ENCODE measurements around the gene KBTBD8. TPM values are rescaled to one million over a fixed set of nuclear protein-coding genes. Genes with fewer than 3 reads are reported as not detected.

Gene KBTBD8
- total and polyA plus RNA-seq, 2 of the 13 experiments (the other 11 are each of a cell fraction or from before 2014, with no cell fraction given), result 1.1 to 7.6 TPM

DNA sequence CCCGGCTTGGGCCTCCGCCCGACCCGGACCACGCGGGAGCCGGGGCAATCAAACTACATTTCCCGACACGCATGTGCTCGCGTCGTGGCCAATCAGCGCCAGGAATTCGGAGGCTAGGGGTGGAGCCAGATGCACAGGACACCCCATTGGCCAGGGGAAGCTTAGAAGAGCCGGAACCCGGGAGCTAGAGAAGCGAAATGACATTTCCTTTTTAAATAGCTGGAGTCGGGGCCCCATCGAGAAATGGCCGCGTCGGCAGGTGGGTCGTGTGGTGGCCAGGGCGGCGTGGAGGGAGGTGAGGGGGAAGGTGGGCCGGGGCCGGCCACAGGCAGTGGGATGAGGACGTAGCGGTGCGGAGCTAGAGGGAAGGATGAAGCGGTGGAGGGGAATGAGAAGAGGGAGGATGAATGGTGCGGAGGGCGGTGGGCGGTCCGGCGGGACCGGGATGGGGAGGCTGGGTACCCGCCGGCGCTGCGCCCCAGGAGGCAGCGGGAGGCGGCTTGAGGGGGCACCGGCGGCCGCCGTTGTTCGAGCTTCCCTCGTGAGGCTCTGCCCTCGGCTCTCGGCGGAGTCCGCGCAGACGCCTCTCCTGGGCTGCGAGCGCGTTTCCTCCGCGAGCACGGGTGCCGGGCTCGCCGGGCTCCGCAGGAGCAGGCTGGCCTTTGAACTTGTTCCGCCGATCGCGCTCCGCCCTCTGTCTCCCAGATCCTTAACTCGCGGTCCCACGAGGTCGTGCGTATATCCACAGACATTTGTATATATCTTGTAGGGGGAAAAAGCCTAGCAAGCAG is at the start of gene KBTBD8 (continued):
- TF ChIP-seq, protein P1, sequence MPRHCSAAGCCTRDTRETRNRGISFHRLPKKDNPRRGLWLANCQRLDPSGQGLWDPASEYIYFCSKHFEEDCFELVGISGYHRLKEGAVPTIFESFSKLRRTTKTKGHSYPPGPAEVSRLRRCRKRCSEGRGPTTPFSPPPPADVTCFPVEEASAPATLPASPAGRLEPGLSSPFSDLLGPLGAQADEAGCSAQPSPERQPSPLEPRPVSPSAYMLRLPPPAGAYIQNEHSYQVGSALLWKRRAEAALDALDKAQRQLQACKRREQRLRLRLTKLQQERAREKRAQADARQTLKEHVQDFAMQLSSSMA (CRISPR knock-in tag; IDR thresholded peaks at IDR 0.05), result no peak
- no peak for TF ChIP-seq ZNF557 (CRISPR knock-in tag; IDR thresholded peaks at IDR 0.05)
- TF ChIP-seq, protein P2, sequence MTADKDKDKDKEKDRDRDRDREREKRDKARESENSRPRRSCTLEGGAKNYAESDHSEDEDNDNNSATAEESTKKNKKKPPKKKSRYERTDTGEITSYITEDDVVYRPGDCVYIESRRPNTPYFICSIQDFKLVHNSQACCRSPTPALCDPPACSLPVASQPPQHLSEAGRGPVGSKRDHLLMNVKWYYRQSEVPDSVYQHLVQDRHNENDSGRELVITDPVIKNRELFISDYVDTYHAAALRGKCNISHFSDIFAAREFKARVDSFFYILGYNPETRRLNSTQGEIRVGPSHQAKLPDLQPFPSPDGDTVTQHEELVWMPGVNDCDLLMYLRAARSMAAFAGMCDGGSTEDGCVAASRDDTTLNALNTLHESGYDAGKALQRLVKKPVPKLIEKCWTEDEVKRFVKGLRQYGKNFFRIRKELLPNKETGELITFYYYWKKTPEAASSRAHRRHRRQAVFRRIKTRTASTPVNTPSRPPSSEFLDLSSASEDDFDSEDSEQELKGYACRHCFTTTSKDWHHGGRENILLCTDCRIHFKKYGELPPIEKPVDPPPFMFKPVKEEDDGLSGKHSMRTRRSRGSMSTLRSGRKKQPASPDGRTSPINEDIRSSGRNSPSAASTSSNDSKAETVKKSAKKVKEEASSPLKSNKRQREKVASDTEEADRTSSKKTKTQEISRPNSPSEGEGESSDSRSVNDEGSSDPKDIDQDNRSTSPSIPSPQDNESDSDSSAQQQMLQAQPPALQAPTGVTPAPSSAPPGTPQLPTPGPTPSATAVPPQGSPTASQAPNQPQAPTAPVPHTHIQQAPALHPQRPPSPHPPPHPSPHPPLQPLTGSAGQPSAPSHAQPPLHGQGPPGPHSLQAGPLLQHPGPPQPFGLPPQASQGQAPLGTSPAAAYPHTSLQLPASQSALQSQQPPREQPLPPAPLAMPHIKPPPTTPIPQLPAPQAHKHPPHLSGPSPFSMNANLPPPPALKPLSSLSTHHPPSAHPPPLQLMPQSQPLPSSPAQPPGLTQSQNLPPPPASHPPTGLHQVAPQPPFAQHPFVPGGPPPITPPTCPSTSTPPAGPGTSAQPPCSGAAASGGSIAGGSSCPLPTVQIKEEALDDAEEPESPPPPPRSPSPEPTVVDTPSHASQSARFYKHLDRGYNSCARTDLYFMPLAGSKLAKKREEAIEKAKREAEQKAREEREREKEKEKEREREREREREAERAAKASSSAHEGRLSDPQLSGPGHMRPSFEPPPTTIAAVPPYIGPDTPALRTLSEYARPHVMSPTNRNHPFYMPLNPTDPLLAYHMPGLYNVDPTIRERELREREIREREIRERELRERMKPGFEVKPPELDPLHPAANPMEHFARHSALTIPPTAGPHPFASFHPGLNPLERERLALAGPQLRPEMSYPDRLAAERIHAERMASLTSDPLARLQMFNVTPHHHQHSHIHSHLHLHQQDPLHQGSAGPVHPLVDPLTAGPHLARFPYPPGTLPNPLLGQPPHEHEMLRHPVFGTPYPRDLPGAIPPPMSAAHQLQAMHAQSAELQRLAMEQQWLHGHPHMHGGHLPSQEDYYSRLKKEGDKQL (CRISPR knock-in tag; IDR thresholded peaks at IDR 0.05; ENCODE audit: low read depth), result no peak
- TF ChIP-seq ZNF343 (CRISPR knock-in tag; IDR thresholded peaks at IDR 0.05), result no peak
- TF ChIP-seq CCDC6 (CRISPR knock-in tag; IDR thresholded peaks at IDR 0.05), result no peak
- TF ChIP-seq SIX1 (CRISPR knock-in tag; IDR thresholded peaks at IDR 0.05; ENCODE audit: borderline replicate concordance), result no peak
- peak; percentile 24; the same call in 1 of the 2 replicates for TF ChIP-seq ELF3 (CRISPR knock-in tag; IDR thresholded peaks at IDR 0.05)
- no peak for TF ChIP-seq PLRG1 (conservative IDR thresholded peaks at IDR 0.05)
- no peak for TF ChIP-seq ZSCAN22 (CRISPR knock-in tag; IDR thresholded peaks at IDR 0.05)
- TF ChIP-seq EHMT2 (IDR thresholded peaks at IDR 0.05; ENCODE audit: borderline replicate concordance, low read depth, low read length), result no peak; the same call in 1 of the 2 replicates
- TF ChIP-seq ZNF782 (CRISPR knock-in tag; IDR thresholded peaks at IDR 0.05; ENCODE audit: borderline replicate concordance), result no peak
- no peak for TF ChIP-seq KDM1A (CRISPR knock-in tag; IDR thresholded peaks at IDR 0.05)
- no peak for TF ChIP-seq ZNF230 (CRISPR knock-in tag; IDR thresholded peaks at IDR 0.05)
- TF ChIP-seq U2AF1 (optimal IDR thresholded peaks at IDR 0.05; ENCODE audit: low read depth, low read length), result no peak
- peak; percentile 88; the same call in 1 of the 2 replicates for TF ChIP-seq ZNF441 (CRISPR knock-in tag; IDR thresholded peaks at IDR 0.05; ENCODE audit: borderline replicate concordance)
- TF ChIP-seq ERF (CRISPR knock-in tag; IDR thresholded peaks at IDR 0.05), result no peak

Measured in HepG2 (cell line).